GM12874 (cell line): ENCODE results near the gene NEDD4.

ENCODE experiments used
- TF ChIP-seq, protein P1 (sequence below): IDR thresholded peaks from 2 replicates; pipeline ENCODE4 v1.5.1; 2011; ENCODE audit warnings: low read depth, mild to moderate bottlenecking, control low read depth, low read length, moderate library complexity; ENCODE audit not compliant: insufficient read depth

Gene NEDD4

GRCh38 chr15:55993111-55993803 lies at the start of gene NEDD4:
TSS of gene NEDD4 (minus strand) at chr15:55993612. CDS start at chr15:55993555, 57 bp downstream.
- TF ChIP-seq, protein P1, sequence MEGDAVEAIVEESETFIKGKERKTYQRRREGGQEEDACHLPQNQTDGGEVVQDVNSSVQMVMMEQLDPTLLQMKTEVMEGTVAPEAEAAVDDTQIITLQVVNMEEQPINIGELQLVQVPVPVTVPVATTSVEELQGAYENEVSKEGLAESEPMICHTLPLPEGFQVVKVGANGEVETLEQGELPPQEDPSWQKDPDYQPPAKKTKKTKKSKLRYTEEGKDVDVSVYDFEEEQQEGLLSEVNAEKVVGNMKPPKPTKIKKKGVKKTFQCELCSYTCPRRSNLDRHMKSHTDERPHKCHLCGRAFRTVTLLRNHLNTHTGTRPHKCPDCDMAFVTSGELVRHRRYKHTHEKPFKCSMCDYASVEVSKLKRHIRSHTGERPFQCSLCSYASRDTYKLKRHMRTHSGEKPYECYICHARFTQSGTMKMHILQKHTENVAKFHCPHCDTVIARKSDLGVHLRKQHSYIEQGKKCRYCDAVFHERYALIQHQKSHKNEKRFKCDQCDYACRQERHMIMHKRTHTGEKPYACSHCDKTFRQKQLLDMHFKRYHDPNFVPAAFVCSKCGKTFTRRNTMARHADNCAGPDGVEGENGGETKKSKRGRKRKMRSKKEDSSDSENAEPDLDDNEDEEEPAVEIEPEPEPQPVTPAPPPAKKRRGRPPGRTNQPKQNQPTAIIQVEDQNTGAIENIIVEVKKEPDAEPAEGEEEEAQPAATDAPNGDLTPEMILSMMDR = peak; percentile 75

- TF ChIP-seq, protein P1 = no peak
Observed at GRCh38 chr15:56042498-56042897, 49.1 kb upstream of the NEDD4 start.

DNA sequence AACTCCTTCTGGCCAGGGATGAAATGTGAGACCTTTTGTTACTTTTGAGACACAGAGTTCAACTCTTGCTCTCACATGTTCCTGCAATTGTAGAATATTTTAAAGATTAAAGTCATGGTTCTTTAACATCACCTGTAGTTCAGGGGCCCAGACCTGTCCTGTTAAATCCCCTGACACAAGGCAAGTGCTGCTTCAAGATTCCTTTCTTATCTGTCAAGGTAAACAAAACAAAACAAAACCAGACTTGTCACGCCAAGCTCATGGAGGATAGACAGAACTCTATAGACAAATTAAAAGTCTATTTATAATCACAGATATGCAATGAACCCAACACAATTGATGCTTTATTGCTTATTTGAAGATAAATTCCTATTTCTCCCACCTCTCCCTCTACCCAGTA lies 48.6 kb upstream of the NEDD4 start:
- TF ChIP-seq, protein P1 = no peak

GRCh38 chr15:56040081-56041035 lies 46.9 kb upstream of the NEDD4 start:
- TF ChIP-seq, protein P1 = no peak

- TF ChIP-seq, protein P1 = no peak
Observed at GRCh38 chr15:56038707-56039106, 45.3 kb upstream of the NEDD4 start.

GRCh38 chr15:56038015-56038414 lies 44.6 kb upstream of the NEDD4 start:
- TF ChIP-seq, protein P1 = no peak

DNA sequence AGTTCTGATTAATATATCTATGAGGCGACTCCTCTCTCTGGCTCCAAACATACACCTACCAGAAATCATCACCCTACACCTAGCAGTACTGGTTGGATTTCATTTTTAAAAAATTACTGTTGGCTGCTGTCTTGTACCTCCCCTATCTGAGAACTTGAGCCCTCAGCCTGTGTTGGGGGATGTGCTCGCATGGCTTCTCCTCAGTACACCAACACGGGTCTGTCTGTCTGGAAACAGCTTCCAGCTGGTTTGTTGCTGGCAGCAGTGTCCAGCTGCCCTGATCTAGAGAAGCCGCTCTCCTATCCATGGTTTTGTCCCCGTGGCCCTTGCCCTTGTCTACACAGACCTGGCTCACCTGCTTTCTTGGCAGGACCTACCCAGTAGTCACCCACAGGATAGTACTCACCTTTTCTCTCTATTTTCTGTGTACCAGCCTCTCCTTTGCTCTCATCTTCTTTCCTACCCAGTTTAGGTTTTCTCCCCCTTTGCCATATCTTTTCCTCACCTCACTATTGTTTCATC lies 43.2 kb upstream of the NEDD4 start:
- TF ChIP-seq, protein P1 = no peak
